GM19397 (cell line): ENCODE measurements around the gene OSBPL10.

Experiments used
- ATAC-seq: cut with Tn5 transposase; IDR thresholded peaks from one replicate; pipeline ENCODE4 v1.9.1; 2021; ENCODE audit warnings: mild to moderate bottlenecking, moderate library complexity; ENCODE audit not compliant: unreplicated experiment

OSBPL10 gene

DNA sequence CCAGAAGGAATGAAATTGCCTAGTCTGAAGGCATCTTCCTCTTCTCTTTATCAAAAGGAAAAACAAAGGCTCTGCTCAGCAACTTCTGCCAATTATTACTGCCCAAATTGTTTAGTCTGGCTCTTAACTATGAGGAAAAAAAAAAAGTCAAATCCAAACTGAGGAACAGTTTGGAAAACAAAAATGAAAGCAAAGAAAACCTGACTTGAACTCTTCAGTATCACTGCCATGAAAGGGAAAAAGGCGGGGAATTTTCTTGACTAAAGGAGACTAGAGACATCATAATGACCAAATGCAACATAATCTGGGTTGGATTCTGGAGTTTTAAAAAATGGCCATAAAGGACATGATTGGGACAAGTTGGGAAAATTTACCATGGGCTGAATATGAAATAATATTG lies 292.1 kb downstream of the OSBPL10 start:
- ATAC-seq: no peak

DNA sequence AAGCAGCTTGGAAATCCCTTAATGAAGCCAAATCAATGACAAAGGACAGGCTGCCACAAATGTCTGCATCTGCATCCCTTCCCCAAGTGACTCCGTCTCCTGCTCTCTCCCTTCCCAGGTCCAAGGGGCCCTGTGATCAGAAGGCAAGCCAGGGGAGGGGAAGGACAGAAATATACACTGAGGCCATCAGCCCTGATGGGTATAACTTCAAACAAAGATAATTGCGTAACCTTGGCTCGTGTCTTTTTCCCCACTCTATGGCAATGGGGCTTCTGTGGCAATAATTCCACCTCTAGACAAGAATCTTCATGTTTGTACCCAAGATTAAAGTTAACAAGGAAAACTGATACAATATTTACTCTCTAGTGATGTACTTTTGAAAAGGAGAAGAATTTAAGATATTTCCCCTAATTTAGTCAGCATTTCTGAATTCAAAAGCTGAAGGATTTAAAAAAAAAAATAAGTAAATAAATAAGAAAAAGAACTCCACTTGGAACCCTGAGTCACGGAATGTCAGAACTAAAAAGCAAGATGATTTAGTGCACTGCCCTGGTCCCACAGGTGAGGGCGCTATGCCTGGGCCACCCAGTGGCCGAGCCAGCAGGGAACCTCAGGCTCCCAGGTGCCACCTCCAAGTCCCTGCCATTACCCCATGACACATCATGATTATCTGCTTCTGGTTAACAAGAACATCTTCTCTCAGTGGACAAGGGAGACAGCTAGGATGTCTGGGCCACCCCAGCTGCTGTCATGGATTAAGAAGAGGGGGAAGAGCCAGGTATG lies 293.9 kb downstream of the OSBPL10 start:
- no peak for ATAC-seq

DNA sequence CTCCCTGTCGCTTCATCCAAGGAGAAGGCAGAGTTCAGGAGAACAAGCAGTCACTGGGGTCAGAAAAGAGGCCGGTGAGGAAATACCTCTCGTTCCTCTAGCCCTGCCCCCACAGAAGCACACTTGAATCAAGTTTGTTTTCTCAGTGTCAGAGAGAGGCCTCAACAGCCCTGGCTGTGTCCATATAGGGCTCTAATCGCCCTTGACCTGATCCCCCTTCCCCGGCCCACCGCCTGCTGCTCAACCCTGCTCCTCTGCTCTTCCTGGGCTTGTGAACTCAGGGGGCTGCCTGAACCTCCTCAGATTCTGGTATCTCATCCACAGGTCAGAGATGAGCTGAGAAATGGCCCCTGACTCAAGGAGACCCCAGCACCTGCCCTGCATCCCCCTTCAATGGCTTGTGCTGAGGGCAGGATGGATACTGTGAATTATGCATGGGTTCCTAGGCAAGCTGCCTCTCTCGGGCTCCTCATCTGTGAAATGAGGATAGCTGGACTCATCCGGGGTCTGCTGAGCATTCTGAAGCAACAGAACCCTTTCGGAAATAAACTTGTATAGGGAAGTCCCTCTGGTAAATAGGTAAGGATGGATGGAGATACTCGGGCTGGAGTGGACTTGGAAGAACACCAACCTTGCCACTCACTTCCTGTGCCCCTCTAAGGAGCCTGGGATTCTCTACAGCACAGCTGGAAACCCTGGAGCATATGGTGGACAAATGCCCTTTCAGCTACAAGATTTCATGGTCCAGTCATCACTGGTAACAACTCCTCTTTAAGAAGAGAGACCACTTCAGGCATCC lies 300.8 kb downstream of the OSBPL10 start:
- ATAC-seq: no peak

DNA sequence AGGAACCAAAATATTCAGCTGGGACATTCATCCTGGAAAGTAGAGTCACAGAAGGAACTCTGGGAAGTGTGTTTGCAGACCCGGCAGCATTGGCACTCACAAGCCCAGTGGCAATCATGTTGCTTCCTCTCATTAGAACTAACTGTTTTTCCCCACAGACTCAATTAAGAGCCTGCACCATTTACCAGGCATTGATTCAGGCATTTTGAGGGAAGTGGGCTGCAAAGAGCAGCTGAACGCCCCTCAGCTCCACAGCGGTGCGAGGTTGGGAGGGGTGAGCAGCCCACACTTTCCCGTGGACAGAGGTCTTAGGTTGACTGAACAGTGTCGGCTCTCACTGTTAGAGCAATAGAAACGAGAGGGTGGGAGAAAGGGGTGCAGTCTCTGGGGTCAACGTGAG lies 304.5 kb downstream of the OSBPL10 start:
- ATAC-seq: no peak

DNA sequence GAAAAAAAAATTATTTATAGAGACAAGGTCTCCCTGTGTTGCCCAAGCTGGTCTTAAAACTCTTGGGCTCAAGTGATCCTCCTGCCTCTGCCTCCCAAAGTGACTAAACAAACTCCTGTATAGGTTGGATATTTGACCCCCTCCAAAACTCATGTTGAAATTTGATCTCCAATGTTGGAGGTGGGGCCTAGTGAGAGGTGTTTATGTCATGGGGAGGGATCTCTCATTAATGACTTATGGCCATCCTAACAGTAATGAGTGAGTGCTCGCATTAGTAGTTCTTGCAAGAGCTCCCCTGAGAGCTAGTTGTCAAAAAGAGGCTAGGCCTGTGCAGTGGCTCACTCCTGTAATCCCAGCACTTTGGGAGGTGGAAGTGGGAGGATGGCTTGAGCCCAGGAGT lies 307.1 kb downstream of the OSBPL10 start:
- no peak for ATAC-seq

DNA sequence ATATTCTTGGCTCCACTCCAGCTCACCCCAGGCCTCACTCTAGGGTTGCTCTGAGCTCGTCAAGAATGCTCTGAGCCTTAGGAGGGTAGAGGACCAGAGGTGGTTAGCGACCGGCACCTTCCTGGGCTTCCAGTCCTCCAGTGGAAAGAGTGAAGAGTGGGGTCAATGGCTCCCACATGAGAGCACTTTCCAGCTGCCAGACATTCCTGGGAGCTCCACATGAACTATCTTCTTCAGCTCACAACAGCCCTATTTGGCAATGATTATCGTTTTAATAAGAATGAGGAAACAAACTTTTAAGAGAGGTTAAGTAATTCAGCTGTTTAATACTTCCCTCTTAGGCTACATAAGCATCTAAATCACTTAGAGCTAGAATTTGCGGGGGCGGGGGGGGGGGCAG lies 309.1 kb downstream of the OSBPL10 start:
- ATAC-seq: no peak

DNA sequence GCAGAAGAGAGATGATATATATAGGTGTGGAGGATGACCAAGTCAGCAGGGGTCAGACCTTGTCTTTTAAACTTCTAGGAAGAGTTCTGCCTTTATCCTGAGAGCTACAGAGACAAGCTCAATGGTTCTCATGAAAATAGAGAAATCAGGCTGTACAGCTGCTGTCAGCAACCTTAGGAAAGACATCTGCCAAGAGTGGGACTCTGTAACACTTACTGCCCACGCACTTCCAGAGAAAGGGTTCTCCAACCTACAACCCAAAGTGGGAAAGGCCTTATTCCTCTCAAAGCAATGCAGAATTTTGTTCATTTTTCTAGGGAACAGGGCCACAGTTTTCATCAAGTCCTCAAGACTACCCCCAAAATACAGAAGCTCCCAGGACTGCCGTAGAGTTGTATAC lies 309.6 kb downstream of the OSBPL10 start:
- ATAC-seq: no peak

DNA sequence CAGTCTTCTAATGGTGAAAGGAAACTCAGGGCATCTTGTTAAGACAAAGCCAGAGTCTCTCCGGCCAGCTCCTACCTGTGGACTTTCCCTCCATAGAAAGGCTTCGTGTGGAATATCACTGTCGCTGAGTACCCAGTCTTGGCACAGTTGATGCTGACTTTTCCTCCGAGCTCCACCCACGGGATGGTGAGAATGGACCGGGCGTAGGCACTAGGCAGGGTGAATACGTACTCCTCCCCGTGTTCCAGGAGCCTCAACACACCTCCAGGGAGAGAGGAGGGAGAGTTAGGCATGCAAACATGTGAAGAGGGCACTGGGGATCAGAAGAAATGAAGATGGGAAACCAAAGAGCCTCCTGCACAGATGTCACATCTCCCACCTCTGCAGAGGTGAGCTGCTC lies 310.3 kb downstream of the OSBPL10 start:
- ATAC-seq: no peak

DNA sequence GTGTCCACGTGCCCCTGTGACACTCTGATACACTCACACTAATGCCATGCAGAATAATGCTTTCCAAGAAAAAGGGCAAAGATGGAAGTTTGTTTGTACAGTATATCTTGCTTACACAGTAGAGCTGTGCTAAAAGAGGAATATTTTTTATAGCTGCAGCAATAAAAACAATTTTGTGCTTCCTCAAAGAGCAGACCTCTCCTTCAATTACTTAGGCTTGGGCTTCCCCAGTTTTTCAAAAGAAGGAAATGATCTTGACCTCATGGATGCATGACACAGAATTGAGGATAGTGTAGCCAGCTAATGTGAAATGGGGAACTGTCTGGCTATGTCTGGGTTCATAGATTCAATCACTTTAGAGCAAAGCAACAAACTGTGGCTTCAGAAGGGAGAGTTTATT lies 310.9 kb downstream of the OSBPL10 start:
- no peak for ATAC-seq

DNA sequence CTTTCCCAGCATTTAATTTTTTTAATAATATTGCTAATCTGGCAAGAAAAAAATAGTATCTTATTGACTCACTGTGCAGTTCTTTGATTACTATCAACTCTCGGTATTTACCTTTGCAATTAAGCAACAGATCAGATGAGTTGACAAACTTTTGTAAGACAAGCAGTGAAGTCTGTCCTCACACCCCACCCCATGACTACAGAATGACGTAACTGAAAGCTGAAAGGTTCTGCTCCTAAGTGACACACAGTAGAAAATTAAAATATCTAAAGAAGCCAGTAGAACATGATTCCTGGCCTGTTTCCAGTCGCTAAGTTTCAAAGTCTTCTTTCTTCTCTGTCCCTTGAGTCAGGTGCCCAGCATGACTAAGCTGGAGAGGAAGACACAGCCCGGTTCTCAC lies 312.8 kb downstream of the OSBPL10 start:
- ATAC-seq: no peak

DNA sequence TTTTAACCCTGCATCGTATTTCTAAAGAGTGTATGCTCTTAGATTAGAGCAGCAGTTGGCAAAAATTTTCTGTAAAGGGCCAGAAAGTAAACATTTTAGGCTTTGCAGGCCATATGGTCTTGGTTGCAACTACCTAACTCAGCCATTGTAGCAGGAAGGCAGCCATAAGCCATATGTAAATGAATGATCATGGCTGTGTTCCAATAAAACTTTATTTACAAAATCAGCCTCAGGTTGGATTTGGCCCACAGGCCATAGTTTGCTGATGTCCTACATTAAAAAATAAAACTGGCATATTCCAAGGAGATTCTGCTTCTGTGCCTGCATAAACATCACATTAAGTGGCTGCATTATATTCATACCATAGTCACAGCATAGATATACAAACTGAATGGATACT lies 313.5 kb downstream of the OSBPL10 start:
- ATAC-seq: no peak

DNA sequence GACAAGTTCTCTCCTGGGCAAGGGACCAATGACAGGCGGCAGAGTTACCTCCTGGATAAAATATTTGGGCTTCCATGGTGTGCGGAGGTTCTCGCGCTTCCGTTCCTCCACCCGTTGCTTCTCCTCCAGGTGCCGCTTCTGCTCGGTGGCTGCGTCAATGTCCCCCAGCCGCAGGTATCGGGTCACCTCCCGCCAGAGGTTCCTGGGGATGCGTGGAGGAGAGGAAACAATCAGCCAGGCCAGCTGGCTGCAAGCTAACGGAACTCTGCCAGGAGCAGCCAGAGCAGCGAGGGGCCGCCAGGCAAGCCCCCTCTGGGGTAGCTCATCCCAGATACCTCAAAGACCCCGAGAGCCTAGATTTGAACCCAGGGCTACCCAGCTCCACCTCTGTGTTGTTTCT lies 317.0 kb downstream of the OSBPL10 start:
- ATAC-seq: no peak

DNA sequence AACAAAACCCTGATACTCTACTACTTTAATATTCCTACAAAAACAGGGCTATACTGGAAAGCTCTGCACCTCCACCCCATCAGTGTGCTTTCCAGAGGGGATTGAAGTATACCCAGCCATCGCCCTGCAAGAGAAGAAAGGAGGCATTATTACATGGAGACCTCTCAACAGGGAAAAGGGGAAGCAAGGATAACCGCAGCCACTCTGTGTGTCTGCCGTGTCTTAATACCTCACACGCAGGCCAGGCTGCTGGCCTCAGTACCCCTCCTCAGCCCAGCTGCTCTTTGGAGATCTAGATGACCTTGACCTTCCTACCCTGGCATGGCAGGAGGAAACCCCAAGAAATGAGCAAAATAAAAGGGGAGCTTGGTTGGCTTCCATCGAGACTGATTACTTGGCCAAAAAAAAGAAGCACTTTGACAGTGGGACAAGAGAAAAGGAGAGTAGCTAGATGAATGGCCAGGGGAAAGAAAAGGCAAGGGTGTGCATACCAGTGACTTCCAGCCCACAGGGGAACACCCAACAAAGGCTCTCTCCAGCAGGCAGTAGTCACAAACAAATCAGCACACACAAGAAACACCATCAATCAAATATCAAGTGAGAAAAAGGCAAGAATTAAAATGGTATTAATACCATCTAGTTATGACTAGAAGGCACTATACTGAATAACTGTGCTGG lies 318.9 kb downstream of the OSBPL10 start:
- ATAC-seq: no peak

DNA sequence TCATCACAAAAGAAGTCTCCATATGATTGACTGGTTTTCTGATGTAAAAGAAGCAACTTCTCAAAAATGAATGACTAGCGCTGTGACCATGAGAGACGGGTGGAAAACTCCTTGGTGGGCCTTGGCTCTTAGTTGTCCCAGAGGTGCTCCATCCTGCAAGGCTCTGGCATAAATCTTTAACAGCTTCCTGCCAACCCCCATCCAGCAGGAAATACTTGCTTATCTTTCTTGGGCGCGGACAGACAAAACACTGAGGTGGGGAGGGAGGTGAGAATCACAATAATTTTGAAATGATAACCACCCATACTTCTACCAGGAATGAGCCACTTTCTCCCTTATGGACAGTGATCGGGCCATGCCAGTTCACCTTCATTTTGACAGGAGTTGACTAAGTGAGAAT lies 319.8 kb downstream of the OSBPL10 start:
- no peak for ATAC-seq

DNA sequence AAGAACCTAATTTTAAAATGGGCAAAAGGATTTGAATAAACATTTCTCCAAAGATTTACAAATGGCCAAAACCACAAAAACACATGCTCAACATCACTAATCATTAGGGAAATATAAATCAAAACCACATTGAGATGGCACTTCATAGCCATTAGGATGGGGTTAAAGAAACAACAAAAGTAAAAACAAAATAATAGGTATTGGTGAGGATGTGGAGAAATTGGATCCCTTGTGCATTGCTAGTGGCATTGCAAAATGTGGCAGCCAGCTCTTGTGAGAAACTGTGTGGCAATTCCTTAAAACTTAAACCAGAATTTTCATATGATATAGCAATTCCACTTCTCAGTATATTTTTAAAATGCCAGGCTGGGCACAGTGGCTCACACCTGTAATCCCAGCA lies 321.8 kb downstream of the OSBPL10 start:
- no peak for ATAC-seq

DNA sequence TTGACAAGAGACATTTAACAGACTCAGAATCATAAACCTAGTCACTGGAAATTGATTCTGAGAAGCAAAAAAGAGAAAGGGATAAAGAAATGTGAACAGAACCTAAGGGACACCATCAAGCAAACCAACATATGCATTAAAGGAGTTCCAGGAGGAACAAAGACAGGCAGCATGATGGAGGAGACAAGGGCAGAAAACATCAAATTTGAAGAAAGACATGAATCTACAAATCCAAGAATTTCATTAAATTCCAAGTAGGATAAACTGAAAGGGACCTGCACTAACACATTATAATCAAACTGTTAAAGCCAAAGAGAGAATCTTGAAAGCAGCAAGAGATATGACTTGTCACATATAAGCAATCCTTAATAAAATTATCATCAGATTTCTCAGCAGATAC lies 326.1 kb downstream of the OSBPL10 start:
- no peak for ATAC-seq

DNA sequence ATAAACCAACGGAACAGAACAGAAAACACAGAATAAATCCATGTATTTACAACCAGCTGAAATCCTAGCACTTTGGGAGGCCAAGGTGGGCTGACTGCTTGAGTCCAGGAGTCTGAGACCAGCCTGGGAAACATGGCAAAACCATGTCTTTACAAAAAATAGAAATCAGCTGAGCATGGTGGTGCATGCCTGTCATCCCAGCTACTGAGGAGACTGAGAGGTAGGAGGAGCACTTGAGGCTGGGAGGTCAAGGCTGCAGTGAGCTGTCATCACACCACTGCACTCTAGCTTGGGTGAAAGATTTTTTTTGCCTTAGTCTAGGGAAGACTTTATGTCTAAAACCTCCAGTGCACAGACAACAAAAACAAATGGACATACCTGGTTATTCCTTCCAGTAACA lies 327.6 kb downstream of the OSBPL10 start:
- no peak for ATAC-seq

DNA sequence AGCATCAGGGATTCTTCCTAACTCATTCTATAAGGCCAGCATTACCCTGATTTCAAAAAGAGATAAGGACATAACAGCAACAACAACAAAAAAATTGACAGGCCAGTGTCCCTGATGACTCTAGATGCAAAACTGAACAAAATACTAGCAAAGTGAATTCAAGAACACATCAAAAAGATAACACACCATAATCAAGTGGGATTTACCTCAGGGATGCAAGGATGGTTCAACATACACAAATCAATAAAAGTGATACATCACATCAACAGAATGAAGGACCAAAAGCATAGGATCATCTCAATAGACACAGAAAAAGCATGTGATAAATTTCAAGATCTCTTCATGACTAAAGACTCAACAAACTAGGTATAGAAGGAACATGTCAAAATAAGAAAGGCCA lies 328.8 kb downstream of the OSBPL10 start:
- no peak for ATAC-seq

DNA sequence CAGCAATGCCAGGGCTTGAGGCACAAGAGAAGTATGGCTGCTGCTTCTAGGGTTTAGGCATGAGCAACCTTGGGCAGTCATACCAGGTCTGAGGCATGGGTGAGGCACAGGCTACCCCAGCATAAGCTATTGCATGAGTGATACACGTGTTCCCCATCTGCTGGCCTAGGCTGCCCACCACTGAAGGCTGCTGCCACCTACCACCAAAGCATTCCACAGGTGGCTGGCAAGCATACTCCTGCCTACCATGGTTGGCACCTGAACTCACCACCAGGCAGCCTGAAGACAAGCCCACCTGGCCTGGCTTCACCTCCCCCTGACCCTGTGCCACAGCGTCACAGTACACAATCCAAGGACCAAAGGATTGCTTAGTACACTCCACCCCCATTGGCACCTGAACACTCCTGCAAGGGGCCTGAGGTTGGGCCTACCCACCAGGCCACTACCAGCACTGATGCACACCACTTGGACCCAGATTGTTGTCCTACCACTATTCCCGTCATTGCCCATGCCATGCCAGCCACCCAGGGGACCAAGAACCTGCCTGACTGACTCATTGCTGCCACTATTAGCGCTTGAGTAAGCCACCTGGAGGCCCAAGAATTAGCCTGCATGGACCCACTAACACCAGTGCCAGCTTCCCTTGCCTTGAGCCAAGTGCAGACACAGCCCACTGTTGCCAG lies 332.6 kb downstream of the OSBPL10 start:
- no peak for ATAC-seq

DNA sequence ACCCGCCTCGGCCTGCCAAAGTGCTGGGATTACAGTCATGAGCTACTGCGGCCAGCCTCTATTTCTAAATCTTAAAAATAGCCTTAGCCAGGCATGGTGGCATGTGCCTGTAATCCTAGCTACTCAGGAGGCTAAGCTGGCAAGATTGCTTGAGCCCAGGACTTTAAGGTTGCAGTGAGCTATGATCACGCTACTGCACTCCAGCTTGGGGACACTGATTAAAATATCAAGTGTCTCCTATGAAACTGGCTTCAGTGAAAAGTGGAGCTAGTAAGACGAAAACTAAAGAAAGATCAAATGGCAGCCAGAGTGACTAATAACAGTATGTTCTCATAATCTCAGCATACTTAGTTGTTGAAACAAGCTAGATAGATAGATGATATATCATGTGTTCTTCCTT lies 335.8 kb downstream of the OSBPL10 start:
- ATAC-seq: no peak

DNA sequence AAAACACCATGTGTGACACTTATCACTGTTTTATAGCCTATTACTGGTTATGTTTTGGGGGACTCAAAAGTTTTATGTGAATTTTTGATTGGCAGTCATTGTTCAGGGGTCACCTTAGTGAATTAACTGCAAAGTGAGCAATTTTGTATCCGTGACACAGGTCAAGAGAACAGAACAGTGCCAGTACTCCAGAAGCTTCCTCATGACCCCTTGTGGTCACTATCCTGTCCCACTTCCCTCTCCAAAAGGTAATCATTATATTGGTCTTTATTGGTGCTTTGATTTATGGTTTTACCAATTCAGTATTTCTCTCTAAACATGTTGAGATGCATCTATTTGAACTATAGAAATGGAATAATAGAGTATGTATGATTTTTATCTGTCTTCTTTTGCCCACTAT lies 341.2 kb downstream of the OSBPL10 start:
- no peak for ATAC-seq
